Keratinocyte (primary cell): Measurements from ENCODE around the gene HBP1. TPM values are rescaled to one million over a fixed set of nuclear protein-coding genes. Genes with fewer than 3 reads are reported as not detected.

ENCODE experiments used
- DNase-seq: peaks from one replicate; pipeline ENCODE4 v3.0.0-alpha.2; 2011; ENCODE audit warnings: low read depth, missing footprints, low spot score
- FAIRE-seq: peaks from 2 replicates; lab custom pipeline; 2011; peaks lifted over from hg19 to GRCh38; lab: Jason Lieb, UNC
- H2AFZ ChIP-seq: 2 replicates; pipeline ENCODE4 v1.6.0; 2012; ENCODE audit warnings: low read length, control low read depth, inconsistent platforms; ENCODE audit not compliant: control insufficient read depth
- H3K27ac ChIP-seq: 2 replicates; pipeline ENCODE4 v1.5.1; 2011; ENCODE audit warnings: low read length; ENCODE audit not compliant: control insufficient read depth, insufficient read depth
- H3K27me3 ChIP-seq: 3 replicates; pipeline ENCODE4 v1.6.0; 2011; ENCODE audit warnings: low read length; ENCODE audit not compliant: control insufficient read depth, insufficient read depth; ENCODE audit errors: extremely low read depth
- H3K36me3 ChIP-seq, 2 experiments: 2 replicates in 1 of 2; 3 replicates in 1 of 2; pipeline ENCODE4 v1.5.1; 2011; ENCODE audit warnings: low read length in 2 of 2, mild to moderate bottlenecking in 1 of 2; ENCODE audit not compliant: control insufficient read depth in 2 of 2, insufficient read depth in 2 of 2; ENCODE audit errors: extremely low read depth in 1 of 2
- H3K4me1 ChIP-seq: 3 replicates; pipeline ENCODE4 v1.5.1; 2011; ENCODE audit warnings: low read length; ENCODE audit not compliant: control insufficient read depth, insufficient read depth; ENCODE audit errors: extremely low read depth
- H3K4me2 ChIP-seq: 3 replicates; pipeline ENCODE4 v1.6.0; 2011; ENCODE audit warnings: low read depth, low read length; ENCODE audit not compliant: control insufficient read depth, insufficient read depth; ENCODE audit errors: extremely low read depth
- H3K4me3 ChIP-seq, 3 experiments: fragments of 200-600 bp in 1 of 3; sonication (generic) in 1 of 3; 2 replicates in 2 of 3; 3 replicates in 1 of 3; pipeline ENCODE4 v1.5.1; 2011 to 2016; ENCODE audit warnings: low read length in 3 of 3, mild to moderate bottlenecking in 3 of 3, control low read depth in 2 of 3, inconsistent platforms in 1 of 3, low read depth in 1 of 3, mixed read lengths in 1 of 3, mixed run types in 1 of 3, moderate library complexity in 1 of 3; ENCODE audit not compliant: control insufficient read depth in 2 of 3, insufficient read depth in 2 of 3; ENCODE audit errors: extremely low read depth in 1 of 3
- H3K79me2 ChIP-seq: 2 replicates; pipeline ENCODE4 v1.6.0; 2012; ENCODE audit warnings: low read length; ENCODE audit not compliant: control insufficient read depth, insufficient read depth
- H3K9ac ChIP-seq: 3 replicates; pipeline ENCODE4 v1.6.0; 2011; ENCODE audit warnings: low read length; ENCODE audit not compliant: control insufficient read depth, insufficient read depth; ENCODE audit errors: extremely low read depth
- H3K9me1 ChIP-seq: 3 replicates; pipeline ENCODE4 v1.6.0; 2011; ENCODE audit warnings: low read length; ENCODE audit not compliant: control insufficient read depth, insufficient read depth; ENCODE audit errors: extremely low read depth
- H3K9me3 ChIP-seq: 2 replicates; pipeline ENCODE4 v1.5.1; 2012; ENCODE audit warnings: low read depth, low read length; ENCODE audit not compliant: control insufficient read depth
- H4K20me1 ChIP-seq: 3 replicates; pipeline ENCODE4 v1.6.0; 2011; ENCODE audit warnings: low read length; ENCODE audit not compliant: control insufficient read depth, insufficient read depth; ENCODE audit errors: extremely low read depth
- CTCF ChIP-seq, 3 experiments: IDR thresholded peaks in 1 of 3; conservative IDR thresholded peaks in 1 of 3; optimal IDR thresholded peaks in 1 of 3; 2 replicates in 2 of 3; 3 replicates in 1 of 3; pipeline versions ENCODE3 to v1.5.1; 2011; ENCODE audit warnings: low read length in 3 of 3, mild to moderate bottlenecking in 3 of 3, moderate library complexity in 2 of 3, control low read depth in 1 of 3, inconsistent platforms in 1 of 3; ENCODE audit not compliant: insufficient read depth in 2 of 3; ENCODE audit errors: extremely low read depth in 1 of 3
- EZH2 ChIP-seq: IDR thresholded peaks from one replicate; pipeline ENCODE4 v1.6.1; 2012; ENCODE audit warnings: inconsistent platforms, mild to moderate bottlenecking, low read length, moderate library complexity
- dilution Hi-C: fragments of 300-500 bp; cut with MboI; formaldehyde crosslinking; loops from one replicate; pipeline ENCODE4 v1.7.0; 2020; ENCODE audit warnings: low sequenced_read_pairs; ENCODE audit not compliant: extremely low pct_ligation_motif_present
- polyA plus RNA-seq, 5 experiments: library from polyadenylated mRNA; depleted of rRNA in 3 of 5; stranded (reverse) in 3 of 5; stranded (forward) in 1 of 5; unstranded in 1 of 5; fragments of >200 nt; gene quantifications; 1 replicate in 1 of 5; 2 replicates in 3 of 5; 3 replicates in 1 of 5; pipeline versions ENCODE4 v1.2.1 to v1.2.3, GENCODE V29; 2011 to 2012; ENCODE audit warnings: missing spikeins in 2 of 5, low read depth in 1 of 5, low replicate concordance in 1 of 5

HBP1 gene
- polyA plus RNA-seq, 1 donor (not counting 4 experiments of a cell fraction or from before 2014, with no cell fraction given): 42.8 TPM

GRCh38 chr7:107187774-107188173, 19.0 kb downstream of the HBP1 start:
- Histone ChIP-seq H3K4me3 (no peak overlapping the region), H3K79me2 (no peaks in the 10 kb centered on the region), H3K9me3 (no peaks in the 10 kb centered on the region), H2AFZ (no peak overlapping the region), H3K36me3 (peaks cover 4 to 12% of the 10 kb centered on the region in 2 experiments), H3K4me1 (no peaks in the 10 kb centered on the region), H3K27ac (no peak overlapping the region), H4K20me1 (no peaks in the 10 kb centered on the region), H3K4me2 (no peak overlapping the region), H3K9ac (no peak overlapping the region), H3K27me3 (no peaks in the 10 kb centered on the region), H3K9me1 (no peaks in the 10 kb centered on the region)
- FAIRE-seq (no peak), DNase-seq (no peak)
- dilution Hi-C loops: no loop called here
- TF ChIP-seq EZH2 (no peak), CTCF (optimal IDR thresholded peaks at IDR 0.05 in 1 of 3, IDR thresholded peaks at IDR 0.05 in 1 of 3, conservative IDR thresholded peaks at IDR 0.05 in 1 of 3; ENCODE audit: extremely low read depth in 1 of 3, insufficient read depth in 2 of 3, low read length in 3 of 3) (no peak)

GRCh38 chr7:107190090-107190489, 21.3 kb downstream of the HBP1 start:
- H3K36me3 ChIP-seq: peaks cover 4 to 13% of the 10 kb centered on the region in 2 experiments

More at GRCh38 chr7:107190090-107190489, 21.3 kb downstream of the HBP1 start:
- Histone ChIP-seq H2AFZ (no peak overlapping the region), H3K4me1 (no peaks in the 10 kb centered on the region), H4K20me1 (no peaks in the 10 kb centered on the region), H3K27ac (no peak overlapping the region), H3K4me2 (no peak overlapping the region), H3K4me3 (no peak overlapping the region), H3K79me2 (no peaks in the 10 kb centered on the region), H3K9me1 (no peaks in the 10 kb centered on the region), H3K9me3 (no peaks in the 10 kb centered on the region), H3K27me3 (no peaks in the 10 kb centered on the region), H3K9ac (no peak overlapping the region)
- TF ChIP-seq EZH2: no peak
- TF ChIP-seq CTCF (optimal IDR thresholded peaks at IDR 0.05 in 1 of 3, IDR thresholded peaks at IDR 0.05 in 1 of 3, conservative IDR thresholded peaks at IDR 0.05 in 1 of 3; ENCODE audit: extremely low read depth in 1 of 3, insufficient read depth in 2 of 3, low read length in 3 of 3): no peak
- FAIRE-seq (no peak), DNase-seq (no peak)
- dilution Hi-C loops: no loop called here
